ENCODE data around the gene SLC4A2.

The SLC4A2 gene

DNA sequence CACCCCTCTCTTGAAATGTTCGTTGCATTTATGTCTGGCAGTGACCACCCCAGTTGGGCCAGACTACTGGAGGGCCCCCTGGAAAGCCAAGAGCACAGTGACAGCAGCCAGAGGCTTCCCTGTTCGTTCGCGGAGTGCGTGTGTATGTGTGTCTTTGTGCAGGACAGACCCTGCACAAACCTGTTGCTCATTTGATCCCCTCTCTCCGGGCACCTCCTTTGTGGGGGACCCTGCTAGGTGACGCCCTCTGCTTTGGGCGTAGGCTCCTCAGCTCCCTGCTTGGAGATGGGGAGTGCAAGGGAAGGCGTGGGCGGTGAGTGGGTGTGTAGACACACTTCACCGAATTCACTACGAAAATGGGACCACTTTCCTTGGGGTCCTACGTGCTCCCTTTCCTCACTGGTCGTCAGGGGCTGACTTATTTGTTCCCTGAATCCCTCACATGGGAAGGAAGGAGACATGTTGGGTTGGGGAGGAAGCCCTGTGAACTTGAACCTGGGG, 65.6 kb downstream of the SLC4A2 start:
- in situ Hi-C loops (cut with HindIII; ENCODE audit: low sequenced_read_pairs) = loop anchor here (25.0 kb wide), 1 partner anchor 187 kb away; no protein-coding TSS in a partner anchor

DNA sequence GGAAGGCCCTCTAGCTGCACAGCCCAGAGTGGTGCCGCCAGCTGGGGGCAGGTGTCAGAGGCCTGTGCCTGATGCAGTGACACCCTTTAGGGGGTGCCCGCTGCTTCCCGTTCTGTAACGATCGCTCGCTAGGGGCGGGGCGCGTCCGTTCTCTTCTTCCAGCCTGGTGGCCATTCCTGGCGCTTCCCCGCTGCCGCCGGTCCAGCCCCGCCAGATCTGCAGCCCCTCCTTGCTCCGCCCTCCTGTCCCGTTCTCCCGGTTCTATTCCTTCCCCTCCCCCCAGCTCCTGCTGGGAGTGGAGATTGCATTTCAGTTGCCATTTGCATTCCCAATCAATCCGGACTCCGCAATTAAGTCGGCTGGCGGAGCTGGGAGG, 66.1 kb downstream of the SLC4A2 start:
- in situ Hi-C loops (cut with HindIII; ENCODE audit: low sequenced_read_pairs) = loop anchor here (25.0 kb wide), 1 partner anchor 187 kb away; no protein-coding TSS in a partner anchor

DNA sequence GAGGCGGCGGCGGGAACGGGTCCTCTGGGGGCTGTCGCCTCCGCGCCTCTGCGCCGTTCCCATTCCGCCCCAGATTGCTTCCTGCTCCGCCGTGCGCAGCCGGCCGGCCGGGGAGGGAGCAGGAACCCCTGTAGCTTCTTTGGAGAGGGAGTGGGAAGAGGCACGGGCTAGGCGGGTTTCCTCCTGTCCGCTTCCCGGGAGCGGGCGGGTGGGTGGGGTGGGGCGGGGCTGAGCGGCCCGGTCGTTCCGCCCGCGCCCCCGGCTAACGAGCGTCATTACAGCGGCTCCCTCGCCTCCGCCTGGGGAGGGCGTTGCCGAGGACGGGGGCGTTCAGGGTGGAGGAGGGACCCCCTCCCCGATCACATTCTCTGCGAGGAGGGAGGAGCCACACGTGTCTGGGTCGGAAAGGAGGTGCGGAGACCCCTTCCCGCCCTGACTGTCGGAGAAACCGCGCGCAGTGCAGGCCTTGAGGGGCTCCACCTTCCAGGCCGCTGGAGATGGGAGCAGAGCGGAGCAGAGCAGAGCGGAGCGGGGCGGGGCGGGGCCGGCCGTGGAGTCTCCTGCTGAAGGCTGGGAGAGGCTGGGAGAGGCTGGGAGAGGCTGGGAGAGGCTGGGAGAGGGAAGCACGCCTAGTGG, 66.6 kb downstream of the SLC4A2 start:
- in situ Hi-C loops (cut with HindIII; ENCODE audit: low sequenced_read_pairs) = loop anchor here (25.0 kb wide), 1 partner anchor 186 kb away; no protein-coding TSS in a partner anchor
